CD4-positive, alpha-beta T cell treated with Interleukin-17A for 4 hours (primary cell): ENCODE data around the gene TIAM2.
"Not testable (repeated sequence)": the region's sequence is repeated elsewhere in the genome, so short reads cannot be mapped to it uniquely, and the experiment has no call there.

ENCODE experiments used
- DNase-seq: peaks from one replicate; pipeline ENCODE4 v3.0.0-alpha.2; 2020; ENCODE audit warnings: mixed read lengths

Gene TIAM2

GRCh38 chr6:155171747-155172449 lies 176.8 kb downstream of the TIAM2 start:
- no peak for DNase-seq

- no peak for DNase-seq
Observed at GRCh38 chr6:155173488-155173887, 178.4 kb downstream of the TIAM2 start.

GRCh38 chr6:155174576-155175211 lies 179.6 kb downstream of the TIAM2 start:
- DNase-seq, result peak; percentile 63

GRCh38 chr6:155177363-155177961 lies 182.3 kb downstream of the TIAM2 start:
- DNase-seq, result peak; percentile 54

- DNase-seq, result no peak
Observed at GRCh38 chr6:155181498-155181897, 186.4 kb downstream of the TIAM2 start.

GRCh38 chr6:155182103-155182502 lies 187.0 kb downstream of the TIAM2 start:
- no peak for DNase-seq

- DNase-seq, result no peak
Observed at GRCh38 chr6:155183095-155183494, 188.0 kb downstream of the TIAM2 start.

- DNase-seq, result not testable (repeated sequence)
Observed at GRCh38 chr6:155185041-155185440, 189.9 kb downstream of the TIAM2 start.

GRCh38 chr6:155185544-155185943 lies 190.4 kb downstream of the TIAM2 start:
- no peak for DNase-seq

GRCh38 chr6:155186052-155186658 lies 191.0 kb downstream of the TIAM2 start:
- peak; percentile 15 for DNase-seq

GRCh38 chr6:155187106-155187505 lies 192.0 kb downstream of the TIAM2 start:
- DNase-seq, result peak; percentile 28

- DNase-seq, result no peak
Observed at GRCh38 chr6:155187994-155188706, 193.0 kb downstream of the TIAM2 start.

- no peak for DNase-seq
Observed at GRCh38 chr6:155188707-155189496, 193.8 kb downstream of the TIAM2 start.

GRCh38 chr6:155190677-155191076 lies 195.6 kb downstream of the TIAM2 start:
- DNase-seq, result no peak

- DNase-seq, result no peak
Observed at GRCh38 chr6:155193526-155193925, 198.4 kb downstream of the TIAM2 start.

GRCh38 chr6:155194399-155194798 lies 199.3 kb downstream of the TIAM2 start:
- DNase-seq, result no peak

GRCh38 chr6:155195903-155196302 lies 200.8 kb downstream of the TIAM2 start:
- DNase-seq, result no peak

- no peak for DNase-seq
Observed at GRCh38 chr6:155196911-155197310, 201.8 kb downstream of the TIAM2 start.

- no peak for DNase-seq
Observed at GRCh38 chr6:155197932-155198331, 202.8 kb downstream of the TIAM2 start.

- no peak for DNase-seq
Observed at GRCh38 chr6:155200012-155200411, 204.9 kb downstream of the TIAM2 start.

GRCh38 chr6:155201461-155202226 lies 206.5 kb downstream of the TIAM2 start:
- no peak for DNase-seq
